Aorta (tissue), 5 donors: Measurements from ENCODE around the gene DPP6. TPM values are rescaled to one million over a fixed set of nuclear protein-coding genes. Genes with fewer than 3 reads are reported as not detected.

Experiments
- ATAC-seq: fragments of 200-7000 bp; cut with Tn5 transposase; one replicate; pipeline ENCODE4 v1.9.1; 2022; ENCODE audit warnings: moderate library complexity; ENCODE audit not compliant: low FRiP score
- DNase-seq, 2 donors: peaks; one replicate each; pipeline ENCODE4 v3.0.0-alpha.2; 2020
- H3K27ac ChIP-seq, 2 donors: one replicate each; pipeline ENCODE4 v1.5.1; 2013; ENCODE audit warnings: low read length in 2 of 2, mild to moderate bottlenecking in 2 of 2, moderate library complexity in 2 of 2, control low read depth in 1 of 2, inconsistent platforms in 1 of 2, low read depth in 1 of 2
- H3K27me3 ChIP-seq, 2 donors: one replicate each; pipeline ENCODE4 v1.6.1; 2013; ENCODE audit warnings: control low read depth in 1 of 2, low read length in 1 of 2, mild to moderate bottlenecking in 1 of 2, moderate library complexity in 1 of 2; ENCODE audit not compliant: insufficient read depth in 2 of 2, control insufficient read depth in 1 of 2
- H3K36me3 ChIP-seq, 2 donors: one replicate each; pipeline ENCODE4 v1.6.1; 2013; ENCODE audit warnings: control low read depth in 1 of 2, low read length in 1 of 2, mild to moderate bottlenecking in 1 of 2; ENCODE audit not compliant: insufficient read depth in 2 of 2, control insufficient read depth in 1 of 2
- H3K4me1 ChIP-seq, 2 donors: one replicate each; pipeline ENCODE4 v1.6.1; 2013; ENCODE audit warnings: low read length in 2 of 2, control low read depth in 1 of 2, mild to moderate bottlenecking in 1 of 2, moderate library complexity in 1 of 2; ENCODE audit not compliant: insufficient read depth in 2 of 2, control insufficient read depth in 1 of 2
- H3K4me3 ChIP-seq, 2 donors: one replicate each; pipeline ENCODE4 v1.5.1; 2013; ENCODE audit warnings: low read length in 2 of 2, control low read depth in 1 of 2, mild to moderate bottlenecking in 1 of 2
- H3K9me3 ChIP-seq: one replicate; pipeline ENCODE4 v1.6.1; 2013; ENCODE audit warnings: mild to moderate bottlenecking, low read length; ENCODE audit not compliant: control insufficient read depth
- WGBS, 2 donors: extraction: QIAGEN DNeasy Blood & Tissue Kit; methylation state at CpG; one replicate each; pipeline ENCODE4 v1.1.7; 2013; 5-methylcytosine and 5-hydroxymethylcytosine counted together
- intact Hi-C, 2 donors: fragments of 100-400 bp; cut with DNase I; formaldehyde crosslinking; loops; one replicate each; pipeline versions ENCODE4 v1.14.2 to v1.15.0; 2022
- polyA plus RNA-seq, 2 donors: library from polyadenylated mRNA; stranded (reverse); fragments of 200-250 nt; gene quantifications; one replicate each; pipeline ENCODE4 v1.2.3, GENCODE V29; 2013
- total RNA-seq, 2 donors: library from RNA; stranded (reverse); fragmentation: NEBNext Ultra II Directional; extraction: Animal tissue kit (Norgen Biotek cat#: 25700); gene quantifications; one replicate each; pipeline ENCODE4 v1.2.1, GENCODE V29; 2021
- donor health status: healthy with polysubstance abuse.
- donor health status: Bipolar disorder and iron deficiency.
- donor health status: DM: no; HTN: no; CAD: no.
- donor health status: DM: no; HTN: no; CAD: no.
- donor health status: DM: yes; HTN: yes; CAD: no.

DPP6 gene
- total and polyA plus RNA-seq, 4 donors: 0.69 TPM; not detected in 3

DNA sequence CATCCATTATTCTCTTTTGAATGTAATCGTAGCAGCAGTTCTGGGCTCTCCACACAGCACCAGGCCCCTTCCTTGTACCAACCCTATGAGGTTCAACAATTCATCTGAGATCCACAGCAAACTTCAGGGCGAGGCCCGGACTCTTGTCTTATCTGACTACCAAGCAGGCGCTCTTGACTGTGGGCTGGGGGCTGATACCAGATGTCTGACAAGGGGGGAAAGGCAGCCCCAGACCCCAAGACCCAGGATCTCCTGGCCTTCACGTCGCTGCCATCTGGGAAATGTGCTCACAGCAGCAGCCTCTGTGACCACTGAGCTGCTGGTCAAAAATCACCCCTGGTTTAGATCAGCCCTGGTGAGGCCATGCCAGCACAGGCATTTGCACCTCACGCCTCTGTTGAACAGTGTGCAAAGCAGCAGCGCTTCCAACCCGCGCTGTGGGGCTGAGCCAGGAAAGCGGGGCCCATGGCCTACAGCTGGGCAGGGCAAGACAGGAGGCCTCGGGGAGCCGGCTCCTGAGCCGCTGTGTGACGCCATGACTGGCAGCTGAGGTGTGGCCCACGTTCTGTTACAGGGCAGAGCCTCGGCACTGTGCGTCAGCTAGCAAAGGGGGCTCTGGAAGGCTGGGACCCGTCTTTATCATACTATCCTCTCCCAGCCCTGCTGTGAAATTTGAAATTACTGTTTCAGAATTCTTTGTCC is 806.8 kb downstream of the DPP6 start:
- intact Hi-C loops: no loop called here
- Histone ChIP-seq H3K4me3 (no peak overlapping the region), H3K4me1 (no peaks in the 10 kb centered on the region), H3K27me3 (no peaks in the 10 kb centered on the region), H3K36me3 (no peaks in the 10 kb centered on the region), H3K9me3 (no peaks in the 10 kb centered on the region), H3K27ac (no peak overlapping the region)
- DNase-seq: no peak
- no peak for ATAC-seq
- 76 to 81% methylated on average over 19 of the region's 19 CpGs for WGBS, 2 donors

DNA sequence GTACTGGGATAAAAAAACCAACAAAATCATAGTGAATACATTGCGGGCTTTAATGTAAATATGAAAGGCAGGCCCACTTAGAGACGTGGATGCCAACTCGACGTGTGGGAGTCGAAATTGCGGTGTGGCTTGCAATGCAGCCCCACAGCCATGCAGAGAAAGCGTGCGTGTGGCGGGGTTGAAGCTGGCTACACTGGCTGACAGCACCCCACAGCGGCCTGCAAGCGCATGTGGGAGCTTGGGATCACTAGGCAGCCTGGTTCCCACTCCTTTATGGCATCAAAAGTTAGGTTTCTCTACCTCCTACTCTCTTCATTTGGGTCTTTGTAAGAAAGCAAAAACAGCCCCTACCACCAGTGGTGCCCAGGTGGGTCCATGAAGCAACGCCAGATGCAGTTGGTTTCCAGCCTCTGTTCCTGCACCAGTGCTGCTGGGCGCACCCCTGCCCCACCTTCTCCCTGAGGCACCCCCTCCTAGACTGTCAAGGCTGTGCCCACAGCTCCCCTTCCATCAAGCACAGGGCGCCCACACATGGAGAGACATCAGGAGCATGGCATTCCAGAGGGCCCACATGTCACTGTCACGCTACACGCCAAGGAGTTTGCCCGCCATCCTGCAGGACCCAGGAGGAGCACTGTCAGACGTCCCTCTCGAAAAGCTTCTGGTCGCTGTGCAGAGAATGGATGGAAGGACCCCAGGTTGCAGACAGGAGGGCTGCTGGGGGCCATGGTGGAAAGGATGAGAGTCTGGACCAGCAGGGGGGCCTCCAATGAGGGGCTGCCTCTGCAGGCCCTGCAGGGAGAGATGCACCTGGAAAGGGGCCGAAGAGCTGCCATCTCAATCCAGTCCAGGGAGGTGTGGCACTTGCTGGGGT is 807.8 kb downstream of the DPP6 start:
- Histone ChIP-seq H3K36me3 (no peaks in the 10 kb centered on the region), H3K27ac (no peak overlapping the region), H3K27me3 (no peaks in the 10 kb centered on the region), H3K4me1 (no peaks in the 10 kb centered on the region), H3K9me3 (no peaks in the 10 kb centered on the region), H3K4me3 (no peak overlapping the region)
- DNase-seq (no peak), ATAC-seq (no peak)
- intact Hi-C loops: no loop called here
- WGBS, 2 donors: 86 to 90% methylated on average over 21 of the region's 21 CpGs

DNA sequence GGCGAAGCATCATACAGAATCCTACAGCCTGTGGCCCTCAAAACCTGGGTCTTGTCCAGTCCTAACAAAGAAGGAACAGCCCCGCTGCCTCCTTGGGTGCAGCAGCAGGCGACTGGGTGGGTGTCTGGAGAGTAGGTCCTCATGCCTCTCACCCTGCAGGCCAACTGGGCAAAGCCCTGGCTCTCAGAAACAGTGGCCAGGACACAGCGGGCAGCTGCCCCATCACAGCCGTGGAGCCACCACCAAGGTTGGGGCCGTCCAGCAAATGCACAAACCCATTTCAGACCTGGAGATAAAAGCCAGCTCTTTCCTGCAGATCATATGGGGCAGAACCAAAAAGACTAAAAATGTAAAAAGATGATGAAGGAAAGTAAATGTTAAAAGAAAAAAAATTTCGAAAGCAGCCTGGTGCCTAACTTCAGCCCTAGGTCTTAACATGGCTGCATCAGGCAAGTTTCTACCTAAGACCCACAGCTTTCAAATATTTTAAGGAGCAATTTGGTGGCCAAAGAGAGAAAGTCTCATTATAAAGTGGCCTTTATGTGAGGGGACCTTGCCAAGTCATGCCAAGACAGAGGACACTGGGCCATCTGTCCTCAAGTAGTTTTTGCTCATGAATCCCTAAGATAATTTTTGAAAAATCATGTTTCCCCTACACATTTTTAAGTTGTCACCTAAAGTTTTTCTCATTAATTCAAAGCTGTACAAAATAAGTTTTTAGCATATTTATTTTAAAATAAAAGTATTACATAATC is 808.6 kb downstream of the DPP6 start:
- intact Hi-C loops: no loop called here
- WGBS, 2 donors: 83 to 84% methylated on average over 7 of the region's 7 CpGs
- Histone ChIP-seq H3K4me3 (no peak overlapping the region), H3K27me3 (no peaks in the 10 kb centered on the region), H3K27ac (no peak overlapping the region), H3K9me3 (no peaks in the 10 kb centered on the region), H3K36me3 (no peaks in the 10 kb centered on the region), H3K4me1 (no peaks in the 10 kb centered on the region)
- no peak for ATAC-seq
- DNase-seq: no peak

DNA sequence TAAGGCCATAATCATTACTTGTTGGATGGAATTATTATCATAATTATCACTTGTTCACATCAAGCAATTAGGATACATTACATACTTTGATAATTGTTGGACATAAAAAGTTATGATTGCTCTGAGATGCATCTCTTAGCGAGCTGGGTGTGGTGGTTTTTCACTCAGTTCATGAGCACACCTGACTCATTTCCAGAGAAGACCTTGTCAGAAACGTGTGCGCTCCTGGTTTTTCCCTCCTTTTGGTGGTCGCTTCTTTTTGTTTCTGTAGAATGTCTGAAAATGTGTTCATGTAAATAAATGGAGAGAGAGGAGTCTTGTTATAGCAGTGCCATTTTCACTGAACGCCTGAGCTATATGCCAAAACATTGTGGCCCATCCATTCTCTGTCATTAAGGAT is 809.4 kb downstream of the DPP6 start:
- no peaks in the 10 kb centered on the region for H3K4me1 ChIP-seq
- H3K36me3 ChIP-seq: no peaks in the 10 kb centered on the region
- H3K9me3 ChIP-seq: no peaks in the 10 kb centered on the region
- intact Hi-C loops: no loop called here
- no peaks in the 10 kb centered on the region for H3K27me3 ChIP-seq
- 68 to 80% methylated on average over 5 of the region's 5 CpGs for WGBS, 2 donors
- no peak for ATAC-seq
- H3K4me3 ChIP-seq: no peak overlapping the region
- DNase-seq: no peak
- H3K27ac ChIP-seq: no peak overlapping the region

DNA sequence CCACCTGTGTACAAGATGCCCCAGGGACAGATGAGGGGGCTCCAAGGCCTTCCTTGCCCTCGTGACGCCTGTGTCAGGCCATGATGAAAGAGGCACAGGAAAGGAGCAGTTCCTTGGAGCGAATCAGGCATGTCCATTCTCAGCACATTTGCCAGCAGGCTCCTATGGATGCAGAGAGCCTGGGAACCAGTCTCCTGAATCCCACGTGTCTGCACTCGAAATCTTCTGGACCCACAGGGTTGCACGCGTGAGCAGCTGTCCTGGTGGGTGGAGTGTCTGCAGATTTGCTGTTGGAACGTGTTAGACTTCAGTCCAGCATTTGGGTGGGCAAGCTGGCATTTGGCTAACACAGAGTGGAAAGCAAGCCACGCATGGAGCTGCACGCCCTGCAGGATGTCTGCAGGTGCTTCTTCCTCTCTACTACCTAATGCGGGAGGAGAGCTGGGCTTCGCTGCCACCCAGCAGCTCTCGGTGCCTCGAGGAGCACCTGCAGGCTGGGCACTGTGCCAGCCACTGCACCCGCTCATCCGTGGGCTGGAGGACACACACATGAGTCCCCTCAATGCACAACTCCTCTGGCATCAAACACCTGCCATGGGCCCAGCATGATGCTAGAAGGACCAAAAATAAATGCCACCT is 810.1 kb downstream of the DPP6 start:
- no peaks in the 10 kb centered on the region for H3K4me1 ChIP-seq
- no peak overlapping the region for H3K4me3 ChIP-seq
- H3K9me3 ChIP-seq: no peaks in the 10 kb centered on the region
- ATAC-seq (no peak), DNase-seq (no peak)
- no peak overlapping the region for H3K27ac ChIP-seq
- intact Hi-C loops: no loop called here
- WGBS, 2 donors: 72 to 74% methylated on average over 16 of the region's 16 CpGs
- no peaks in the 10 kb centered on the region for H3K27me3 ChIP-seq
- H3K36me3 ChIP-seq: no peaks in the 10 kb centered on the region

DNA sequence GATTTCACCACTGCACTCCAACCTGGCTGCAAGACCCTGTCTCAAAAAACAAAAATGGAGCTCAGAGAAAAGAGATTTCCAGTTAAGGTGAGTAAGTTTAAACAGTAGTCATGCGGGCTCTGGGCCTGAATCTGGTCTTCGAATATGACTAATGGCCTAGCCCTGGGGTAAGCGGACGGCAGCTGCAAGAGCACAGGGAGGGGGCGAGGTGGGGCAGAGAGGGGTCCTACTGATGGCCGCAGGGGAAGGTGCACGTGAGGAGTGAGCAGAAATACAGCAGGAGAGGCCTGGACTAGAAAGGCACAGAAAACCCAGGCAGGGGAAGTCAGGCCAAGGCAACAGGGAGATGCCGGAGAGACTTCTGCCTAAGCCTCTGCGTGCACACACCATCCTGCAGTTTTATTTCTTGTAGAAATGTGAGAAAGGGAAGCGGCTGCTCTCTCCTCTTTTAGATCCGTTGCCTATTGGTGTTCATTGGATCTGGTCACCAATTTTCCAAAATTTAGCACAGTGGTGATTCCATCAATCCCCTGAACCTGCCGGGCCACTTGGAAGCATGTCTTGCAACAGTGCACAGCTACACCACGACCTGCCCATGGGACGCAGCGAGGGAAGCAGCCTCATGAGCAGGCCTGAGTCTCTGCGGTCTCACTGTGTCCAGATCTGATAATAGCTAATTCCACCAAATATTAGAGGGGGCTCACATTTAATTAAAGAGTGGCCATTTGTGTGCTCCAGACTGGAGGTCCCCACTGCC is 811.7 kb downstream of the DPP6 start:
- intact Hi-C loops: no loop called here
- Histone ChIP-seq H3K4me1 (no peaks in the 10 kb centered on the region), H3K4me3 (no peak overlapping the region), H3K27ac (no peak overlapping the region), H3K36me3 (no peaks in the 10 kb centered on the region), H3K27me3 (no peaks in the 10 kb centered on the region), H3K9me3 (no peaks in the 10 kb centered on the region)
- 76 to 77% methylated on average over 16 of the region's 16 CpGs for WGBS, 2 donors
- DNase-seq (no peak), ATAC-seq (no peak)

DNA sequence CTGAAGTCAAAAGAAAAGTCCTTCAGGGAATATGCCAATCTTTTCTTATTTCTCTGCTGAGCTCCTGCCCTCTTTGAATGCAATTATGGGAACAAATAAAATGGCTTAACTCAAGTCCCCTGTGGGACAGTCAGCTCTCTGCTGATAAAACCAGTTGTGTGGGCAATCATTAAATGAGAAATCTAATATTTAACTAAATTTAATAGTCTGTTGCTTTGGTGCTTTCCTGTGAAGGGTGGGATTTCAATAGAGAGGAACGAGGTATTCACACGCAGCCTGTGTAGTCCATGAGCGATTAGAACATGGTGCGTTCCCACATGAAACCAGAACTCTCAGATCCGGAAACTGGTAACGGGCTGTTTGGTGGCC is 812.3 kb downstream of the DPP6 start:
- no peak overlapping the region for H3K27ac ChIP-seq
- no peaks in the 10 kb centered on the region for H3K27me3 ChIP-seq
- 92 to 94% methylated on average over 6 of the region's 6 CpGs for WGBS, 2 donors
- H3K36me3 ChIP-seq: no peaks in the 10 kb centered on the region
- no peak for DNase-seq
- intact Hi-C loops: no loop called here
- no peak for ATAC-seq
- H3K9me3 ChIP-seq: no peaks in the 10 kb centered on the region
- no peaks in the 10 kb centered on the region for H3K4me1 ChIP-seq
- H3K4me3 ChIP-seq: no peak overlapping the region
